HG02840 (cell line): ENCODE data around the gene KCNMB2.
"Not testable (repeated sequence)": the region's sequence is repeated elsewhere in the genome, so short reads cannot be mapped to it uniquely, and the experiment has no call there.

Experiments used
- ATAC-seq: cut with Tn5 transposase; IDR thresholded peaks from one replicate; pipeline ENCODE4 v1.9.1; 2021; ENCODE audit warnings: mild to moderate bottlenecking, moderate library complexity, moderate number of reproducible peaks; ENCODE audit not compliant: unreplicated experiment, low FRiP score

The KCNMB2 gene

GRCh38 chr3:178536211-178537079 is at the start of gene KCNMB2:
TSS of gene KCNMB2 (plus strand) at chr3:178536436.
- no peak for ATAC-seq

GRCh38 chr3:178486903-178487302 is 49.3 kb upstream of the KCNMB2 start:
- no peak for ATAC-seq

GRCh38 chr3:178487752-178488151 is 48.5 kb upstream of the KCNMB2 start:
- no peak for ATAC-seq

GRCh38 chr3:178491751-178492150 is 44.5 kb upstream of the KCNMB2 start:
- no peak for ATAC-seq

GRCh38 chr3:178492491-178492890 is 43.7 kb upstream of the KCNMB2 start:
- ATAC-seq = no peak

- ATAC-seq = no peak
These were observed 41.9 kb upstream of the KCNMB2 start for GRCh38 chr3:178494386-178494785.

GRCh38 chr3:178496911-178497310 is 39.3 kb upstream of the KCNMB2 start:
- no peak for ATAC-seq

GRCh38 chr3:178498871-178499270 is 37.4 kb upstream of the KCNMB2 start:
- ATAC-seq = no peak

- ATAC-seq = no peak
These were observed 35.6 kb upstream of the KCNMB2 start for GRCh38 chr3:178500631-178501030.

- ATAC-seq = no peak
These were observed 32.1 kb upstream of the KCNMB2 start for GRCh38 chr3:178504128-178504527.

GRCh38 chr3:178505832-178506231 is 30.4 kb upstream of the KCNMB2 start:
- no peak for ATAC-seq

- no peak for ATAC-seq
These were observed 28.5 kb upstream of the KCNMB2 start for GRCh38 chr3:178507507-178508442.

GRCh38 chr3:178508443-178508825 is 27.8 kb upstream of the KCNMB2 start:
- ATAC-seq = no peak

- ATAC-seq = no peak
These were observed 25.7 kb upstream of the KCNMB2 start for GRCh38 chr3:178510496-178510895.

- no peak for ATAC-seq
These were observed 23.6 kb upstream of the KCNMB2 start for GRCh38 chr3:178512647-178513046.

GRCh38 chr3:178513546-178514380 is 22.5 kb upstream of the KCNMB2 start:
- no peak for ATAC-seq

- ATAC-seq = no peak
These were observed 21.8 kb upstream of the KCNMB2 start for GRCh38 chr3:178514401-178514800.

- not testable (repeated sequence) for ATAC-seq
These were observed 21.0 kb upstream of the KCNMB2 start for GRCh38 chr3:178515076-178515744.

GRCh38 chr3:178517665-178518334 is 18.4 kb upstream of the KCNMB2 start:
- no peak for ATAC-seq
